Skeletal muscle tissue (tissue), 4 donors: Measurements from ENCODE around the gene POMC. TPM values are rescaled to one million over a fixed set of nuclear protein-coding genes. Genes with fewer than 3 reads are reported as not detected.
"Not testable (repeated sequence)": the region's sequence is repeated elsewhere in the genome, so short reads cannot be mapped to it uniquely, and the experiment has no call there.

Experiments used
- H3K27ac ChIP-seq: one replicate; pipeline ENCODE4 v1.7.0; 2013; ENCODE audit warnings: mild to moderate bottlenecking, low read depth, low read length, inconsistent platforms
- H3K27me3 ChIP-seq, 3 donors: one replicate each; pipeline ENCODE4 v1.7.0; 2013; ENCODE audit warnings: low read length in 3 of 3; ENCODE audit not compliant: control insufficient read depth in 3 of 3, insufficient read depth in 3 of 3
- H3K36me3 ChIP-seq, 3 donors: one replicate each; pipeline ENCODE4 v1.7.0; 2013; ENCODE audit warnings: low read length in 3 of 3; ENCODE audit not compliant: control insufficient read depth in 3 of 3, insufficient read depth in 3 of 3
- H3K4me1 ChIP-seq, 3 donors: one replicate each; pipeline ENCODE4 v1.7.0; 2013; ENCODE audit warnings: low read length in 3 of 3, mild to moderate bottlenecking in 3 of 3; ENCODE audit not compliant: control insufficient read depth in 3 of 3, insufficient read depth in 3 of 3
- H3K4me3 ChIP-seq, 3 donors: one replicate each; pipeline ENCODE4 v1.7.0; 2013; ENCODE audit warnings: low read length in 3 of 3
- H3K9ac ChIP-seq, 3 donors: one replicate each; pipeline ENCODE4 v1.7.0; 2013; ENCODE audit warnings: low read length in 3 of 3, mild to moderate bottlenecking in 3 of 3, moderate library complexity in 2 of 3, low read depth in 1 of 3
- H3K9me3 ChIP-seq, 3 donors: one replicate each; pipeline ENCODE4 v1.7.0; 2013; ENCODE audit warnings: low read length in 3 of 3; ENCODE audit not compliant: control insufficient read depth in 3 of 3
- total RNA-seq: library from RNA; depleted of rRNA; stranded (reverse); fragments of >200 nt; gene quantifications from one replicate; pipeline ENCODE4 v1.2.3, GENCODE V29; 2014
- donor health status: Osteomylitis.

POMC gene
- total RNA-seq, 1 donor from 2014 or later, result 4.2 TPM

DNA sequence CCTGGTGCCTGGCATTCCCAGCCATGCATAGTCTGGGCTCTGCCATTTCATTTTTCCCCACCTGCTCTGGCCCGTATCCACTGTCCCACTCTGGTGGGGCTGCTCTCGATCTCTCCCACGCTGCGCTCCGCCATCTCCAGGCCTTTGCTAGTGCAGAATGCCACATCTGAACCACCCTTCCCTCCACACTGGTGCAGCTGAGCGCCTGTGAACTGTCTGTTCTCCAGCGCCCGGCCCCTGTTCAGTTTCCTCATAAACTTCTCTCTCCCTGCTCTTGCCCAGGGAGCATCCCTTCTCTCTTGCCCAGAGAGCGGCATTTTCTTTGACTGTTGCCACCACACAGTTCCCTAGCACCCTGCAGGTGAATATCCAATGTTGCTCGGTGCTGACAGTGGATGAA lies 21.5 kb downstream of the POMC start:
- H3K9ac ChIP-seq, result no peak overlapping the region
- H3K4me3 ChIP-seq, result no peak overlapping the region
- no peaks in the 10 kb centered on the region for H3K27me3 ChIP-seq
- no peaks in the 10 kb centered on the region for H3K9me3 ChIP-seq
- H3K27ac ChIP-seq, result no peak overlapping the region
- no peaks in the 10 kb centered on the region for H3K4me1 ChIP-seq
- peaks cover 6 to 9% (median 6%) of the 10 kb centered on the region in 3 donors for H3K36me3 ChIP-seq

DNA sequence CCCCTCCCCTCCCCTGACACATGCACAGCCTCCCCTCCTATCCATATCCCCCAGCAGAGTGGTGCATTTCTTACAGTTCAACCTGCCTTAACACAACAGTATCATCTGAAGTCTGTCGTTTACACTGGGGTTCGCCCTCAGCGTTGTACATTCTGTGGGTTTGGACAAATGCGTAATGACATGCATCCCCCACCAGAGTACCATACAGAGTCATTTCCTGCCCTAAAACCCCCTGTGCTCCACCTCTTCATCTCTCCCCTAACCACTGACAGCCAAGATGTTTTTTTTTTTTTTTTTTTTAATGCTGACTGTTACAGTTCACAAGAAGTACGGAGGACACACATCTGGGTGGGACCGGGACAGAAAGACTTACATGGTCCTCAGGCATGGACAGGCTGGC lies 22.6 kb downstream of the POMC start:
- Histone ChIP-seq H3K27me3 (no peaks in the 10 kb centered on the region), H3K9ac (no peak overlapping the region), H3K4me3 (no peak overlapping the region), H3K27ac (no peak overlapping the region), H3K9me3 (no peaks in the 10 kb centered on the region), H3K36me3 (peaks cover 6 to 9% (median 6%) of the 10 kb centered on the region in 3 donors), H3K4me1 (no peaks in the 10 kb centered on the region)

DNA sequence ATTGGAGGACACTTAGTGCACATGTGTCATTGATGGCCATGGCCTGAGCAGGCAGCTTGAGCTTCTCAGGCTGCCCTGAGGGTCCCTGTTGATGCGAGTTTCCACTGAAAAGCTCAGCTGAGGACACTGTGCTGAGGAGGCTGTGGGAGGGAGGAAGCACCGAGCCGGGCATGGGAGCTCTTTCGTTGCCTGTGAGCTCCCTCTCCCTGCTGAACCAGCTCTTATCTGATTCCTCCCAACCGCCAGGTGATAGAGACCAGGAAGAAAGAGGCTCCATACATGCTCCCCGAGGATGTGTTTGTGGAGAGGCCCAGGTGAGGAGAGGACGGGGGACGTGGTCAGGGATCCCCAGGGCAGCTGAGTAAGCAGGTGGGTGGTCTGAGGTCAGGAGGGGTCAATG lies 27.3 kb downstream of the POMC start:
- Histone ChIP-seq H3K27me3 (no peaks in the 10 kb centered on the region), H3K36me3 (peaks cover 10 to 20% (median 18%) of the 10 kb centered on the region in 3 donors), H3K4me3 (no peak overlapping the region), H3K9me3 (no peaks in the 10 kb centered on the region), H3K4me1 (no peaks in the 10 kb centered on the region), H3K9ac (no peak overlapping the region), H3K27ac (no peak overlapping the region)

DNA sequence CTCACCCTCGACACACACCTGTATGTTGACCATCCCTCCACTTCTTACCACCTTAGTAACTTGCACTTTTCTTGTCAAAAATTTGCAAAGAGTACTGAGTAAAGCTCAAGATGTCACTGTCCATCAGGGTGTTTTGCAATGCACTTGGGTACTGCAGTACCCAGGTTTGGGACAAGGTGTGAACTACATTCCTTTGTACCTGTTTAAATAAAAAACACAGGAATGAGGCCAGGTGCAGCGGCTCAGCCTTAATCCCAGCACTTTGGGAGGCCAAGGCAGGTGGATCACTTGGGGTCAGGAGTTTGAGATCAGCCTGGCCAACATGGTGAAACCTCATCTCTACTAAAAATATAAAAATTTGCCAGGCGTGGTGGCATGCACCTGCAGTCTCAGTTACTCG lies 27.8 kb downstream of the POMC start:
- H3K36me3 ChIP-seq, result peaks cover 10 to 20% (median 16%) of the 10 kb centered on the region in 3 donors
- H3K27me3 ChIP-seq, H3K4me1 ChIP-seq, H3K27ac ChIP-seq, H3K9ac ChIP-seq, H3K4me3 ChIP-seq, H3K9me3 ChIP-seq: not testable (repeated sequence)

DNA sequence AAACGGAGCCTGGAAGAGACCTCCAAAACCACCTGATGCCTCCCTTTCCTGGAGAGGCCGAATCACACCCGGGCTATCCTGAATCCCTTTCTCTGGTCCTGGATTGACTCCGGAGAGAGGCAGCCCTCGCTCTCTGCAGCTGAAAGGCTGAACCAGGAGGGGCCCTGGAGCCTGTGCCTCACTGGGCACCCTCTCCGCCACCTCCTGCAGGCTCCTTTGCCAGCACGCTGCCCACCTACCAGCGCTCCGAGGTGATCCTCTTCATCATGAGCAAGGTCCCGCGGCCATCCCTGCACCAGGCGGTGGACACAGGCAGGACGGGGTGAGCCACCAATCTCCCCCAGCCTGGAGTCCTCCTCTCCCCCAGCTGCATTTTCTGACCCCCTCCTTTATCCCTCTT lies 35.7 kb downstream of the POMC start:
- no peak overlapping the region for H3K27ac ChIP-seq
- H3K27me3 ChIP-seq, result peaks cover 0 to 3% (median 0%) of the 10 kb centered on the region in 3 donors
- no peaks in the 10 kb centered on the region for H3K9me3 ChIP-seq
- H3K4me1 ChIP-seq, result peaks cover 0 to 7% (median 3%) of the 10 kb centered on the region in 3 donors
- H3K4me3 ChIP-seq, result no peak overlapping the region
- no peak overlapping the region for H3K9ac ChIP-seq
- H3K36me3 ChIP-seq, result peaks cover 6 to 15% (median 12%) of the 10 kb centered on the region in 3 donors

DNA sequence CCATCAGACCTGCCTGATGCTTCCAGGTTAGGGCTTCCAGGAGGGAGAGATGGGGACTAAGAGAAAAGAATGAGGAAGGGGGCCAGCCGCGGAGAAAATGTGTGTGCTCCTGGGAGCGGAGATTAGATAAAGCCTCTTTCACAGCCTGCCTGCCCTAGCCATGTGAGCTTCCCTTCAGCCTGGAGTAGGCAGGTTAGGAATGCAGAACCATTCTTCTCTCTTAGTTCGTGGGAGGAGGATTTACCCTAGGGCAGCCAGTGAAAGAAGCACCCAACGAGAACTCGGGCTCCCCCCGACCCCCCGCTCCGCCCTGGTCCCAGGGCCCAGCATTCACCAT lies 36.1 kb downstream of the POMC start:
- Histone ChIP-seq H3K4me3 (no peak overlapping the region), H3K27me3 (peaks cover 0 to 3% (median 0%) of the 10 kb centered on the region in 3 donors), H3K9ac (no peak overlapping the region), H3K9me3 (no peaks in the 10 kb centered on the region), H3K36me3 (peaks cover 4 to 13% (median 11%) of the 10 kb centered on the region in 3 donors), H3K27ac (no peak overlapping the region), H3K4me1 (peaks cover 0 to 7% (median 3%) of the 10 kb centered on the region in 3 donors)

DNA sequence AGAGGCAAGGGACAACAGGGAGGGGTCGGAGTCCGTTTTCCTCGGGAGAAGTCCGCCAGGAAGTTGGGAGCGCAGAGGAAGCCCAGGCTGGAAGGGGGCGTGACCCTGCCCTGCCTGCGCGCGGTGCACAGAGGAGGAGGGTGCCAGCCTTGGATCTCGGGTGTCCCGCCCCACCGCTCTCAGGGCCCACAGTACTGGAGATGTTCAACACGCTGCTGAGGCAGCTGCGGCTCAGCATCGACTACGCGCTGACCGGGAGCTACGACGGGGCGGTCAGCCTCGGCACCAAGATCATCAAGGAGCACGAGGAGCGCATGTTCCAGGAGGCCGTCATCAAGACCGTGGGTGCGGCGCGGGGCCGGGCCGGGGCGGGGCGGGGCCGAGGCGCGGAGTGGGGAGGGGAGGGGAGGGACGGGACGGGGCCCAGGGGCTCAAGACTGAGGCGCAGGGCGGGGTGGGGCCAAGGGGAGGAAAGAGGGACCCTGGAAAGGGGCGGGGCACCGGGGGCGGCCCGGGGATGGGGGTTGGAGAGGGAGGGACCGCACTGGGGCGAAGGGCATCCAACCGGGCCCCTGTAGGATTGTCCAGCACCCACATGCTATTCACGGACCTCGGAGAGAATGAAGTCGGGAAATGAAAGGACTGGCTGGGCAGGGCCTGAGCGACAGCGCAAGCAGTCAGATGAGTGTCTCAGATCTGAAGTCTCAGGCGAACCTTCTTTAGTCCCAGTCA lies 36.6 kb downstream of the POMC start:
- Histone ChIP-seq H3K27me3 (peaks cover 0 to 3% (median 0%) of the 10 kb centered on the region in 3 donors), H3K4me1 (peaks cover 0 to 7% (median 3%) of the 10 kb centered on the region in 3 donors), H3K9ac (no peak overlapping the region), H3K36me3 (peaks cover 2 to 8% (median 6%) of the 10 kb centered on the region in 3 donors), H3K9me3 (no peaks in the 10 kb centered on the region), H3K27ac (no peak overlapping the region), H3K4me3 (peak overlapping the region in 1 of 3 donors; percentile 41)

DNA sequence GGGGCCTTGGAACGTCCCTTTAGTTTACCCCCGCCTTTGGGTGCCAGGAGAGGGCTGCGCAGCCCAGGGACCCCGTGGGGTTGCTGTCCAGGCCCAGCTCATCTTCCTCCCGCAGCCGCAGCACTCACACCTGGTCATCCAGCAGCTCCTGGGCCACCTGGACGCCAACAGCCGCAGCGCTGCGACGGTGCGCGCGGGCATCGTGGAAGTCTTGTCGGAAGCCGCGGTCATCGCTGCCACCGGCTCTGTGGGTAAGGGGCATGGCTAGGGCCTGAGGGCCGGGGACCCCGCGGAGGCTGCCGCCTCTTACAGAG lies 37.2 kb downstream of the POMC start:
- H3K27ac ChIP-seq, result no peak overlapping the region
- peaks cover 0 to 7% (median 3%) of the 10 kb centered on the region in 3 donors for H3K4me1 ChIP-seq
- H3K9ac ChIP-seq, result no peak overlapping the region
- H3K9me3 ChIP-seq, result no peaks in the 10 kb centered on the region
- peak overlapping the region in 1 of 3 donors; percentile 41 for H3K4me3 ChIP-seq
- H3K27me3 ChIP-seq, result peaks cover 0 to 3% (median 0%) of the 10 kb centered on the region in 3 donors
- H3K36me3 ChIP-seq, result peaks cover 2 to 5% (median 5%) of the 10 kb centered on the region in 3 donors

DNA sequence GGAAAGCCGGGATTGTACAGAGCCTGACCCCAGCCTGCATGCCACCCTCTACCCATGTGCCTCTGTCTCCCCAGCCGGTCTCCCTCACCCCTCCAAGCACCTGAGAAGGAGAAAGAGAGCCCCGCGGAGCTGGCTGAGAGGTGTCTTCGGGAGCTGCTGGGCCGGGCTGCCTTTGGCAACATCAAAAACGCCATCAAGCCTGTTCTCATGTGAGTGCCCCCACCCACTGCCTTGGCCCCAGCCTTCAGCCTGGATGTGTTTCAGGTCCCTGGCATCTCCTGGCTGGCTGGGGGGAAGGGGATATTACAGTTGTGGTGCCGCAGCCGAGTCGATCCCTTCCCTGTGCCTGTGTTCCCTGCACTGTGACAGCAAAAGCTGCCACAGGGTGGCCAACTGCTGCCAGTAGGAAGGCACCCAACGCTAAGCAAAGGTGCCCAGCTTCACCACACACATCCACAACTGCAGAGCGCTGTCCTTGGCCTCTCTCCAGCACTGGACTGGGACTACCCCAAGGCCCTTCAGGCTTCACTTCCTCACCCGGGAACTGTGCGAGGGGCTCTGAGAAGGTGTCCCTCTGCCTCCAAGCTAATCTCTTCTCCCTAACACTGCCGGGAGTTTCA lies 38.4 kb downstream of the POMC start:
- Histone ChIP-seq H3K4me1 (peaks cover 0 to 7% (median 3%) of the 10 kb centered on the region in 3 donors), H3K27me3 (peaks cover 0 to 3% (median 0%) of the 10 kb centered on the region in 3 donors), H3K9ac (no peak overlapping the region), H3K9me3 (no peaks in the 10 kb centered on the region), H3K36me3 (peaks cover 2 to 5% (median 2%) of the 10 kb centered on the region in 3 donors), H3K4me3 (no peak overlapping the region), H3K27ac (no peak overlapping the region)

DNA sequence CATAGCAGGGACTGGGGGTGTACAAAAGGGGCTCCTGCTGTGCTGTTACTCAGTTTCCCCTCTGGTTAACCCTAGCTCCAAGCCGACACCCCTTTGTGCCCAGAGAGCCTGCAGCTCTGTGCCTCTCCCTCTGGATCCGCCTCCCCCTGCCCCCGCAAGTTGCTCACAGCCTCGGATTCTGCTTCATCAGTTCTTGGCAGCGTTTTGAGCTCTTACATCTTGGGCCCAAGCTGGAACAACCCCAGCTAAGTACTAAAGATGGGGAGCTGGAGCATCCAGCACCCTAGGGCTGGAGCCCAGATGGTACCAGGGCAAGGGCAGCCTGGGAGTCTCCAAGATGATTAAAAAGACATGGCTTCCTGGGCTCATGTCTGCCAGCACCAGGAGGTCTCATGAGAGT lies 40.7 kb downstream of the POMC start:
- Histone ChIP-seq H3K4me3 (no peak overlapping the region), H3K27ac (no peak overlapping the region)

More for the DNA sequence above, 40.7 kb downstream of the POMC start:
- no peak overlapping the region for H3K9ac ChIP-seq
- peaks cover 0 to 3% (median 0%) of the 10 kb centered on the region in 3 donors for H3K27me3 ChIP-seq
- H3K4me1 ChIP-seq, result peaks cover 0 to 8% (median 7%) of the 10 kb centered on the region in 3 donors
- no peaks in the 10 kb centered on the region for H3K9me3 ChIP-seq
- peaks cover 3 to 5% (median 5%) of the 10 kb centered on the region in 3 donors for H3K36me3 ChIP-seq
